NCI-H2081 treated with DMSO at 0.1 percent for 48 hours (cell line): Measurements from ENCODE around the gene AKR7A3.

Experiments used
- DNase-seq: peaks from one replicate; lab custom pipeline; 2025; lab: John Stamatoyannopoulos, UW

The AKR7A3 gene

GRCh38 chr1:19251305-19252196 lies 37.0 kb downstream of the AKR7A3 start, which contains the start of the genes EMC1 and MRTO4:
Gene EMC1, minus strand, starts transcription at chr1:19251524. Its CDS starts 15 bp downstream, at chr1:19251509.
Gene MRTO4, plus strand, starts transcription at chr1:19251805. Its CDS starts 31 bp downstream, at chr1:19251836.
- no peak for DNase-seq

GRCh38 chr1:19250629-19251304 lies 37.8 kb downstream of the AKR7A3 start:
- no peak for DNase-seq

GRCh38 chr1:19240673-19241538 lies 47.7 kb downstream of the AKR7A3 start:
- DNase-seq: no peak

- DNase-seq: no peak
These were observed 48.7 kb downstream of the AKR7A3 start for GRCh38 chr1:19239876-19240275.

- no peak for DNase-seq
These were observed 54.3 kb downstream of the AKR7A3 start for GRCh38 chr1:19234224-19234623.
